SU-DHL-6 (cell line): ENCODE results near the gene LY6G6C.

Source experiments
- EZH2phosphoT487 ChIP-seq: fragments of 200-600 bp; sonication (generic), shearing (Covaris generic); conservative IDR thresholded peaks from 2 replicates; pipeline ENCODE4 v1.6.1; 2018; ENCODE audit warnings: mild to moderate bottlenecking, antibody characterized with exemption, low read length, moderate library complexity, mixed read lengths
- TF ChIP-seq, protein P1 (sequence below): fragments of 200-600 bp; sonication (generic); IDR thresholded peaks from one replicate; pipeline ENCODE4 v1.5.1; 2017; ENCODE audit warnings: antibody characterized with exemption, mild to moderate bottlenecking, low read length, moderate library complexity; ENCODE audit not compliant: insufficient read depth, poor library complexity, severe bottlenecking

- TF ChIP-seq, protein P1, sequence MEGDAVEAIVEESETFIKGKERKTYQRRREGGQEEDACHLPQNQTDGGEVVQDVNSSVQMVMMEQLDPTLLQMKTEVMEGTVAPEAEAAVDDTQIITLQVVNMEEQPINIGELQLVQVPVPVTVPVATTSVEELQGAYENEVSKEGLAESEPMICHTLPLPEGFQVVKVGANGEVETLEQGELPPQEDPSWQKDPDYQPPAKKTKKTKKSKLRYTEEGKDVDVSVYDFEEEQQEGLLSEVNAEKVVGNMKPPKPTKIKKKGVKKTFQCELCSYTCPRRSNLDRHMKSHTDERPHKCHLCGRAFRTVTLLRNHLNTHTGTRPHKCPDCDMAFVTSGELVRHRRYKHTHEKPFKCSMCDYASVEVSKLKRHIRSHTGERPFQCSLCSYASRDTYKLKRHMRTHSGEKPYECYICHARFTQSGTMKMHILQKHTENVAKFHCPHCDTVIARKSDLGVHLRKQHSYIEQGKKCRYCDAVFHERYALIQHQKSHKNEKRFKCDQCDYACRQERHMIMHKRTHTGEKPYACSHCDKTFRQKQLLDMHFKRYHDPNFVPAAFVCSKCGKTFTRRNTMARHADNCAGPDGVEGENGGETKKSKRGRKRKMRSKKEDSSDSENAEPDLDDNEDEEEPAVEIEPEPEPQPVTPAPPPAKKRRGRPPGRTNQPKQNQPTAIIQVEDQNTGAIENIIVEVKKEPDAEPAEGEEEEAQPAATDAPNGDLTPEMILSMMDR: no peak
- no peak for TF ChIP-seq EZH2phosphoT487
These were observed 39.8 kb upstream of the LY6G6C start for GRCh38 chr6:31761343-31761742.
